GM18508 (cell line): ENCODE results near the gene MYO5A.
"Not testable (repeated sequence)": the region's sequence is repeated elsewhere in the genome, so short reads cannot be mapped to it uniquely, and the experiment has no call there.

Experiments
- ATAC-seq: cut with Tn5 transposase; IDR thresholded peaks from one replicate; pipeline ENCODE4 v1.9.1; 2021; ENCODE audit warnings: moderate number of reproducible peaks; ENCODE audit not compliant: insufficient read depth, unreplicated experiment

MYO5A gene

DNA sequence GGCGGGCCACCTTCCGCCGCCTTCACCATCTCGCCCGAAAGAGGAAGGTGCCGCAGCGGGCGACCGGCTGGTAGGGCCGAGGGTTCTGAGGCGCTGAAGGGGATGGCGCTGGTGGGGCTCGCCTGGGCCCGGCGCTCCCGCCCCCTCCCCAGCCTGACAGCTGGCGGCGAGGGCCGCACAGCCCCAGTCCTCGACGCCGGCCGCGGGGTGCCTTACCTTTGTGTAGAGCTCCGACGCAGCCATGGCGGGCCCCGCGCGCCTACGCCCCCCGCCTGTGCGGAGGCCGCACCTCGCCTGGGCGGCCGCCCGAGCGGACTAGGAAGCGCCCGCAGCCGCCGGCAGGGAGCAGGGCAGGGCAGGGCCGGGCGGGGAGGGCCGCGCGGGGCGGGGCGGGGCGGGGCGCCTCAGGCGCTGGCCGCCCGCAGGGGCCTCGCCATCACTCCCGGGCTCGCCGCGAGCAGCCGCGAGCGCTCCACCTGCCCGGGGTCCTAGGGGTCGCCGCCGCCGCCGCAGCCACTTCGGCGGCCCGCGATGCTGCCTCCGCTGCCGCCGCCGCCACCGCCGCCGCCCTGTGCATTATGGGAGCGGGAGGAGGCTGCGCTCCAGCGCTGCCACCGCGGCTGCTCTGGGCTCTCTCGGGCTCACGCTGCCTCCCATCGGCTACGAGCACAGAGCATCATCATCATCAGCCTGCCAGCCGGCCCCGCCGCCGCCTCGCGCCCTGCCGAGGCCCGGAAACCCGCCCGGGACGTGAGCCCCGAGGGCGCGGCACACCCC, at the start of gene MYO5A:
Gene MYO5A (minus strand): TSS at position 317 of the 777 bp plus-strand sequence. CDS start 74 bp downstream, at position 243.
- peak; percentile 54 for ATAC-seq

DNA sequence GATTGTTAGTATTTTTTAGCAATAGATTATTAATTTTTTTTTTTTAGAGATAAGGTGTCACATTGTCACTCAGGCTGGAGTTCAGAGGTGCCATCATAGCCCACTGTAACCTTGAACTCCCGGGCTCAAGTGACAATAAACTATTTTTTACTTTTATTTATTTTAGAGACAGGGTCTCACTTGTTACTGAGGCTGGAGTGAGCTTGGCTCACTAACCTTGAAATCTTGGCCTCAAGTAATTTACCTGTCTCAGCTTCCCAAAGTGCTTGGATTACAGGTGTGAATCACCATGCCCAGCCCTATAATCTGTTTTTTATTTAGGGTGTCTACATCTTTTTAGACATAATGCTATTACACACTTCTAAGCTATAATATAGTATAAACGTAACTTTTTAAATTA, 48.0 kb upstream of the MYO5A start:
- no peak for ATAC-seq

DNA sequence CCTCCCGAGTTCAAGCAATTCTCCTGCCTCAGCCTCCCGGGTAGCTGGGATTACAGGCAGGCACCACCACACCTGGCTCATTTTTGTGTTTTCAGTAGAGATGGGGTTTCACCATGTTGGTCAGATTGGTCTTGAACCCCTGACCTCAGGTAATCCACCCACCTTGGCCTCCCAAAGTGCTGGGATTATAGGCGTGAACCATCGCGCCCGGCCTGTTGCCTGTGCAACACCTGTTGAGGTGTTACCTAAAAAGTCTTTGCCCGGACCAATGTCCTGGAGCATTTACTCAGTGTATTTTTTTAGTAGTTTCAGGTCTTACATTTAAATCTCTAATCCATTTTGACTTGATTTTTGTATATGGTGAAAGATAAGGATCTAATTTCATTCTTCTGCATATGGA, 46.9 kb upstream of the MYO5A start:
- not testable (repeated sequence) for ATAC-seq

- ATAC-seq, result no peak
Measured at GRCh38 chr15:52575072-52575471, 46.4 kb upstream of the MYO5A start.

DNA sequence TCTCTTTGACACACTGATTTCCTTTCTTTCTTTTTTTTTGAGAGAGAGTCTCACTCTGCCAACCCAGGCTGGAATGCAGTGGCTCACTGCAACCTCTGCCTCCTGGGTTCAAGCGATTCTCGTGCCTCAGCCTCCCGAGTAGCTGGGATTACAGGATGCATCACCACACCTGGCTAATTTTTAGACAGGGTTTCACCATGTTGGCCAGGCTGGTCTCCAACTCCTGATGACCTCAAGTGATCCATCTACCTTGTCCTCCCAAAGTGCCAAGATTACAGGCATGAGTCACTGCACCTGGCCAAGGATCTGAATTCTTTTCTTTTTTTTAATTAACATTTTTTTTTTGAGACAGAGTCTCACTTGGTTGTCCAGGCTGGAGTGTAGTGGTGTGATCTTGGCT, 45.9 kb upstream of the MYO5A start:
- not testable (repeated sequence) for ATAC-seq

GRCh38 chr15:52568601-52569585, 40.2 kb upstream of the MYO5A start, which contains the start of gene ARPP19:
Gene ARPP19, minus strand, starts transcription at chr15:52569030. Its CDS starts 138 bp downstream, at chr15:52568892.
- peak; percentile 44 for ATAC-seq

DNA sequence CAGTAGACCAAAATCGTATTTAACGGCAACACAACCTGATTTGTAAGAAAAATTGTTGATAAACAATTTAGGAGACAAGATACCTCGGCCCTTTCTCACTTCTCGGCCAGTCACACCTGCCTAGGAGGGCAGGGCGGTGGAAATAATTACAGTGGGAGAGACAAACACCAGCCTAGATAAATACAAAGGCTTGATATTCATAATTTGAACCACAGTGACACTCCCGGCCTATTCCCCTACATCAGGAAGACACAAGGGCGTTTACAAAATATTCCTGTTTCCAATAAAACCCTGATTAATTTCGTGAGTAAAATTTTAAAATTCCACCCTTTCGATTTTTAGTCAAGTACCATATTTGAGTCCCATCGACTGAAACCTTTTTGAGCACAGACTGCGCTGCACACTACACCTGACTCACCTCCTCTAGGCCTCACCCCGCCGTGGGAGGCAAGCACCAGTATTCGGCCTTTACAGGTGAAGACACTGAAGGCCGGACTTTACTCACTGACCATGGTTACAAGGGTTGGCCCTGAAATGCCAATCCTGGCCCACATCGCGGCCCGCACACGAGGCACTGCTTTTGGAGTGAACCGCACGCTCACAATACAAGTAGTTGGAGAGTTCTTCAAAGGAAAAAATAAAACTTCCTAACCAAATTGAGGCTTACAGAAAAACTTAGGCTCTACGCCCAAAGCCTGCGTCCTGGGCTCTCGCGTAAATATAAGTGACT, 39.4 kb upstream of the MYO5A start:
- ATAC-seq, result no peak

DNA sequence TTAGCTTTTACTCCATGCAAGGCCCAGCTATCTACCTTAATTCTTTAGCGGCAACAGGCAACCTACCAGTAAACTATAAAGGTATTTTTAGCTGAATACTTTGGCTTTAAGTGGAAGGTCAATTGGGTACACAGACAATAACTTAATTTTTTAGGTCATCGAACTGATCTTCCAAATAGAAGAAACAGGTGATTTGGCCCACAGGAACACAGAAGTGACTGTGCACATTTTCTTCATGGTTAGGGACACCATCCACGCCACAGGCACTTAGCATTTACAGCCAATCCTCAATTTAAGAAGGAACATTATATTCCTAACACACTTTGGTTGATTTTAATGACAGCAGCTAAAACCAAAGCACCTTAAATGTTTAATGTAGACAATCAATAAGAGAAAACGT, 38.2 kb upstream of the MYO5A start:
- no peak for ATAC-seq

DNA sequence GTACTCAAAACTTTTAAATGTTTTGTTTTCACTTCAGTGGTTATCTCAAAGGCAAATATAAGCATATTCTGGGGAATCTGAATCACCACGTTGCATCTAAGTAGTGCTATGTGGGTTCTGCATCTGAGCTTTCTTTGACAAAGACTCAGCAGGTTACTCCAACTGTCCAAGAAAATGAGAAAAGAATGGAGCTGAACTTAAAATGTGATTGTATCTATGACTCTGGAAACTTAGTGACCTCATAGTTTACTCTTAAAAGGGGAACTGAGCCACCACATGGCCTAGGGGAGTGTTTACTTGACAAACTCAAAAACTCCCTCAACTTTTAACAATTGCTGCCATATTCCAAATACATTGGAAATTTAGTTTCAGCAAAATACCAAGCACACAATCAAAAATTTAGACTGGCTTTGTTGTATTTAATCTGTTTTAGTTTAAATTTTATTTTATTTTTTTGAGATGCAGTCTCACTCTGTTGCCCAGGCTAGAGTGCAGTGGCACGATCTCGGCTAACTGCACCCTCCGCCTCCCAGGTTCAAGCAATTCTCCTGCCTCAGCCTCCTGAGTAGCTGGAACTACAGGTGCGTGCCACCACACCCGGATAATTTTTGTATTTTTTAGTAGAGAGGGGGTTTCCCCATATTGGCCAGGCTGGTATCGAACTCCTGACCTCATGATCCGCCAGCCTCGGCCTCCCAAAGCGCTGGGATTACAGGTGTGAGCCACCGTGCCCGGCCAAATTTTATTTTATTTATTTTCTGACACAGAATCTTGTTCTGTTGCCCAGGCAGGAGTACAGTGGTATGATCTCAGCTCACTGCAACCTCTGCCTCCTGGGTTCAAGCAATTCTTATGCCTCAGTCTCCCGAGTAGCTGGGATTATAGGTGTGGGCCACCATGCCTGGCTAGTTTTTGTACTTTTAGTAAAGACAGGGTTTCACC, 37.0 kb upstream of the MYO5A start:
- ATAC-seq, result peak; percentile 45

DNA sequence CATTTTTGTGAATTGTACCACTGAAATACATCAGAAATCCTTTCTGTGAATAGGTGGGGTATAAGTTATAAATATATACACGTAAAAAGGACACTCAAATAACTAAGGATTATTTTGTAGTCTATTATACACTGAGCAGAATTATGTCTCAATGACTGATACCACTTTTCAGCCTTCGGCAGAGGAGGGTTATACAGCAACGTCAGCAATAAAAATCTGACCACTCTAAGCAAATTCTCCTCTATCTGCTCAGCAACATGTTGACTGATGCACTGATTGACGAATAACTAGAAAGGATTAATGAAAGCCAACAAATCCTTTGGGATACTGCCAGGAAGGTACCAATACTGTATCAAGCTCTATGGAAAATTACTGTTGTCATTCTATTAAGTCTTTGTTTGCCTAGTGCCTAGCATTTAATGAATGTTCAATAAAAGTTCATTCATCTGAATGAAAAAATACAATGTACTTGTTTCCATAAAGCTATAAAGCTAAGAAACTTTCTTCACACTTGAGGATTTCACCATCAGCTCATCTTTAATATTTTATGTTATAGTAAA, 34.9 kb upstream of the MYO5A start:
- ATAC-seq, result no peak

- no peak for ATAC-seq
Measured at GRCh38 chr15:52559575-52559974, 30.9 kb upstream of the MYO5A start.

DNA sequence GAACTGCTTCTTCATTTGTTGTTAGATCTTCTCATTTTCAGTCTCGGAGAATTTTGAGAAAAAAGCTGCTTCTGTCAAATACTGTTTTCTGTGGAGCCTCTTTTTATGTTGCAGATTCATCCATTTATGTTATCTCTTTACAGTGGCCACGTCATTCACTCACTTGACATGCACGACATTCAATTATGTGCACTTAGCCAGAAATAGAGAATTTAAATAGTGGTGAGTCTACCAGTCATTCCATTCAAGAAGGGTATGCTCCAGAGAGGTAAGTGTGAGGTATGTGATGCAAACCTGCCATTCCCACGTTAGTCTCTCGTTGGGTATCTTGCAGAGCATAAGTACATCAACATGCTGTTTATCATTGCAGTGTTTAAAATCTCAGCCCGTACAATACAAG, 30.3 kb upstream of the MYO5A start:
- ATAC-seq, result no peak

DNA sequence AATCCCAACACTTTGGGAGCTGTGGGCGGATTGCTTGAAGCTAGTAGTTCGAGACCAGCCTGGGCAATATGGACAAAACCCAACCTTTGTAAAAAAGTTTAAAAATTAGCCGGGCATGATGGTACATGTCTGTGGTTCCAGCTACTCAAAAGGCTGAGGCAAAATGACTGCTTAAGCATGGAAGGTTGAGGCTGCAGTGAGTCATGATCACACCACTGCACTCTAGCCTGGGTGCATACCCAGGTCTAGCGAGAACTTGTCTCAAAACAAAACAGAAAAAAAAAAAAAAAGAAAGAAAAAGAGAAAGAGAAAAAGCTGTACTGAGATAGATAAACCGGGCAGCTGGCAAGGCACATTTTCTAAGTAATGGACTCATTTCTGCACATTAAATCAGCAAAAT, 29.5 kb upstream of the MYO5A start:
- ATAC-seq, result peak; percentile 56

DNA sequence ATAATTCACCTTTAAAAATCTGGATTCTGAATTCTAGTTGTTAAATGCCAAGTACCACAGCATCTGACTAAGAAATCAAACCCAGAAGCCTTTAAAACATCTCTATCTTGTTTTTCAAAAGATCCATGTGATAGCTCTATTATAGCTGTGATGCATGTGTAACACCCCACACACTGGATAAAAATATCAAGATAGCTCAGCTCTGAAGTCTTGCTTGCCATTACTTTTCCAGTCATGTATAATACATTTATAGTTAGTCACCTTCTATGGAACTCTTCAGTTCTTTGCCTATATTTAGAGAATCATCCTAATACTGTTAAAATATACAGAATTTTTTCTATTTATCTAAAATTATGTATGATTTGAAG, 28.6 kb upstream of the MYO5A start:
- no peak for ATAC-seq

GRCh38 chr15:52556524-52557273, 28.0 kb upstream of the MYO5A start:
- ATAC-seq, result no peak

DNA sequence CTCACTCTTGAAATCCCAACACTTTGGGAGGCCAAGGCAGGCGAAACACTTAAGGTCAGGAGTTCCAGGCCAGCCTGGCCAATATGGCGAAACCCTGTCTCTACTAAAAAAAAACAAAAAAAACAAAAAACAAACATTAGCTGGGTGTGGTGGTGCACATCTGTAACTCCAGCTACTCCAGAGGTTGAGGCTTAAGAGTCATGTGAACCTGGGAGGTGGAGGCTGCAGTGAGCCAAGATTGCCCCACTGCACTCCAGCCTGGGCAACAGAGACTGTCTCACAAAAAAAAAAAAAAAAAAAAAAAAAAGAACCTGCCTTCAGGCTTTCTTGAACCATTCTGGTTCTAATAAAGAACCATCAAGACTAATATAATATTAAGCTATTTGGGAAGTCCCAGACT, 23.6 kb upstream of the MYO5A start:
- no peak for ATAC-seq

- no peak for ATAC-seq
Measured at GRCh38 chr15:52551762-52552161, 23.1 kb upstream of the MYO5A start.

DNA sequence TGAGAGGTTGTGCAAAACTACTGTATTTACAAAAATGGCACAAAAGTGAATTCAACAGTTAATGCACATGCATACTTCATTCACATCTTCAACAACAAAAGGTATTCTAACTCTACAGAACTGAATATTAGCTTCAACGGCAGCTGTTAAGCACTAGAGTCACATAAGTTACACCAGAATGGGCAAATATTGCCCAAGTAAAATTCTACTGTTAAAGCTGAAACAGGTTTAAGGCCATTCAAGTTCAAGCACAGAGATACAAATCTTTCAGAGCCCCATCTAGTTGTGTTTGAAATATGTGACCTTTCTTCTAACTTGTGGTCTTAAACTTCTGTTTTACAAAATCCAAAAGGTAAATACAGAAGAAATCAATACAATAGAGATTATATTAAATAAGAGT, 22.5 kb upstream of the MYO5A start:
- not testable (repeated sequence) for ATAC-seq
